Measurements from ENCODE around the gene DTD2. TPM values are rescaled to one million over a fixed set of nuclear protein-coding genes. Genes with fewer than 3 reads are reported as not detected.

The DTD2 gene
- total RNA-seq, 1 experiment from 2014 or later, result 14.8 TPM

DNA sequence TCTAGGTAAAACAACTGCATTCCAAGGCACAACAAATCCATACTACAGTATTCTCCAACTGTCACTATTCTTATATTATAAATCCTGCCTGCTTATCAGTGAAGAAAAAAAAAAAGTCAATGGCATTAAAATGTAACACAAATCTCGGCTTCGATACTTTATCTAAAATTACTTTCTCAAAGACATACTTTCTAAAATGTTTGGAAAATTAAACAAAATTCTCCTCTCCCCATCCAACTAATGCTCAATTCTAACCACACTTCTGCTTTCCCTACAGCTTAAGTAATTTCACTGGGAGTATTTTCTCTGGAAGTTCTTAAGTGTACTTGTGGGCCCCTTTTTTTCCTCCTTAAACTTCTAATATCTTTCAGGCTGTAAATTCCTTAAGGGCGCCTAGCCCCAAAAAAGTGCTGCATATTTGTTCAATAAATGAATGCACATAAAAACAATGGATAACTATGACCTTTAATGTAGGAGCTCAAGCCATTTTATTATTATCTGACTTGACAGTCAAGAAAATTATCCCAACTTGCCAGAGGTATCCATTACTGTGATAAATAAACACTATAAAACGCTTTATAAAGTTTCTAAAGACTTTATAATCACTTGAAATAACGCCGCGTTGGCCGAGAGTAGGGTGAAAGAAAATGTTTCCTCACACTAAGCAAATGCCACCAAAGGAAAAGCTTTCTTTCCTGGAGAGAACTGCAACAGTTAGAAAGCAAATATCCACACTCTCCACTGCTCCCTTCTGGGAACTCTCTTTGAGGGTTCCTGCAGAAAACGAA, 37.9 kb downstream of the DTD2 start:
- H2BK5ac ChIP-seq (ENCODE audit: insufficient read length, low read length), result no peak overlapping the region
- whole genome bisulfite sequencing (ENCODE audit: extremely low coverage, insufficient read length, low lambda C conversion rate), result no CpG with 5 or more reads among the region's 9 CpGs
- peaks cover 2% of the 10 kb centered on the region for H3K79me1 ChIP-seq (ENCODE audit: insufficient read depth, low read depth, low read length, poor library complexity, severe bottlenecking)
- H3K18ac ChIP-seq (ENCODE audit: insufficient read length, low read depth, low read length), result no peak overlapping the region
- H3K14ac ChIP-seq (ENCODE audit: insufficient read depth, low read length), result no peak overlapping the region
- H3K4ac ChIP-seq (ENCODE audit: low read depth, low read length), result no peak overlapping the region
- no peak overlapping the region for H3K23ac ChIP-seq (ENCODE audit: insufficient read length, low read depth, low read length)
- H3K4me3 Mint-ChIP-seq, result peak overlapping the region; percentile 96 to 97
- peak overlapping the region in 1 of 3 experiments; percentile 8; a peak in 2 of 7 replicates for H3K27ac Mint-ChIP-seq
- H3K56ac ChIP-seq (ENCODE audit: insufficient read length, low read depth, low read length), result no peak overlapping the region
- no peak overlapping the region for H4K8ac ChIP-seq (replicated peaks; ENCODE audit: insufficient read length, low read depth, low read length)
- no peak overlapping the region for H2BK20ac ChIP-seq (ENCODE audit: low read depth, low read length, poor library complexity, severe bottlenecking)
- H3K9me3 ChIP-seq (ENCODE audit: control insufficient read depth, low read depth, low read length), result no peaks in the 10 kb centered on the region
- no peak overlapping the region for H4K91ac ChIP-seq (ENCODE audit: insufficient read length, low read depth, low read length)
- no peaks in the 10 kb centered on the region for H3K79me2 ChIP-seq (ENCODE audit: insufficient read depth, low read length)
- H3K27me3 Mint-ChIP-seq (ENCODE audit: low read depth), result no peaks in the 10 kb centered on the region
- H2AK5ac ChIP-seq (ENCODE audit: insufficient read length, low read length), result no peak overlapping the region
- DNase-seq, result no peak
- H3K9me3 Mint-ChIP-seq, result no peaks in the 10 kb centered on the region
- peaks cover 0 to 3% (median 0%) of the 10 kb centered on the region in 3 experiments; a peak in 1 of 7 replicates for H3K36me3 Mint-ChIP-seq (ENCODE audit: insufficient read depth in 1 of 3, low read depth in 3 of 3)
- peak overlapping the region; percentile 39 for H3K4me2 ChIP-seq (ENCODE audit: insufficient read depth, insufficient read length, low read length)
- no peak overlapping the region for H4K5ac ChIP-seq (ENCODE audit: insufficient read length, low read depth, low read length)
- H2BK120ac ChIP-seq (ENCODE audit: low read depth, low read length, poor library complexity, severe bottlenecking), result no peak overlapping the region
- no peak overlapping the region for H3K27ac ChIP-seq (ENCODE audit: insufficient read length, low read depth, low read length)
- H3K27me3 ChIP-seq (ENCODE audit: insufficient read depth, low read length), result no peaks in the 10 kb centered on the region
- no peaks in the 10 kb centered on the region for H3K4me1 ChIP-seq (ENCODE audit: insufficient read depth, low read length)
- H3K9ac ChIP-seq (ENCODE audit: extremely low read depth, insufficient read length, low read length), result peak overlapping the region; percentile 30
- no peak overlapping the region for H2BK15ac ChIP-seq (ENCODE audit: low read depth, low read length)
- no peak overlapping the region for H3T11ph ChIP-seq (ENCODE audit: low read length)
- H3K4me1 Mint-ChIP-seq, result peaks cover 14% of the 10 kb centered on the region in 2 experiments
- H2AFZ ChIP-seq (ENCODE audit: low read length), result no peak overlapping the region
- H3K23me2 ChIP-seq (ENCODE audit: insufficient read length, low read depth, low read length, poor library complexity, severe bottlenecking), result no peaks in the 10 kb centered on the region
- no peaks in the 10 kb centered on the region for H4K20me1 ChIP-seq (ENCODE audit: control insufficient read depth, insufficient read depth, insufficient read length)
- TF ChIP-seq, protein P1, sequence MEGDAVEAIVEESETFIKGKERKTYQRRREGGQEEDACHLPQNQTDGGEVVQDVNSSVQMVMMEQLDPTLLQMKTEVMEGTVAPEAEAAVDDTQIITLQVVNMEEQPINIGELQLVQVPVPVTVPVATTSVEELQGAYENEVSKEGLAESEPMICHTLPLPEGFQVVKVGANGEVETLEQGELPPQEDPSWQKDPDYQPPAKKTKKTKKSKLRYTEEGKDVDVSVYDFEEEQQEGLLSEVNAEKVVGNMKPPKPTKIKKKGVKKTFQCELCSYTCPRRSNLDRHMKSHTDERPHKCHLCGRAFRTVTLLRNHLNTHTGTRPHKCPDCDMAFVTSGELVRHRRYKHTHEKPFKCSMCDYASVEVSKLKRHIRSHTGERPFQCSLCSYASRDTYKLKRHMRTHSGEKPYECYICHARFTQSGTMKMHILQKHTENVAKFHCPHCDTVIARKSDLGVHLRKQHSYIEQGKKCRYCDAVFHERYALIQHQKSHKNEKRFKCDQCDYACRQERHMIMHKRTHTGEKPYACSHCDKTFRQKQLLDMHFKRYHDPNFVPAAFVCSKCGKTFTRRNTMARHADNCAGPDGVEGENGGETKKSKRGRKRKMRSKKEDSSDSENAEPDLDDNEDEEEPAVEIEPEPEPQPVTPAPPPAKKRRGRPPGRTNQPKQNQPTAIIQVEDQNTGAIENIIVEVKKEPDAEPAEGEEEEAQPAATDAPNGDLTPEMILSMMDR (conservative IDR thresholded peaks at IDR 0.05), result no peak
- no peak overlapping the region for H2BK12ac ChIP-seq (ENCODE audit: insufficient read length, low read depth, low read length)

All from H9 (cell line).